ENCODE results near the gene MISP.
"Not testable (repeated sequence)": the region's sequence is repeated elsewhere in the genome, so short reads cannot be mapped to it uniquely, and the experiment has no call there.

MISP gene, protein sequence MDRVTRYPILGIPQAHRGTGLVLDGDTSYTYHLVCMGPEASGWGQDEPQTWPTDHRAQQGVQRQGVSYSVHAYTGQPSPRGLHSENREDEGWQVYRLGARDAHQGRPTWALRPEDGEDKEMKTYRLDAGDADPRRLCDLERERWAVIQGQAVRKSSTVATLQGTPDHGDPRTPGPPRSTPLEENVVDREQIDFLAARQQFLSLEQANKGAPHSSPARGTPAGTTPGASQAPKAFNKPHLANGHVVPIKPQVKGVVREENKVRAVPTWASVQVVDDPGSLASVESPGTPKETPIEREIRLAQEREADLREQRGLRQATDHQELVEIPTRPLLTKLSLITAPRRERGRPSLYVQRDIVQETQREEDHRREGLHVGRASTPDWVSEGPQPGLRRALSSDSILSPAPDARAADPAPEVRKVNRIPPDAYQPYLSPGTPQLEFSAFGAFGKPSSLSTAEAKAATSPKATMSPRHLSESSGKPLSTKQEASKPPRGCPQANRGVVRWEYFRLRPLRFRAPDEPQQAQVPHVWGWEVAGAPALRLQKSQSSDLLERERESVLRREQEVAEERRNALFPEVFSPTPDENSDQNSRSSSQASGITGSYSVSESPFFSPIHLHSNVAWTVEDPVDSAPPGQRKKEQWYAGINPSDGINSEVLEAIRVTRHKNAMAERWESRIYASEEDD

DNA sequence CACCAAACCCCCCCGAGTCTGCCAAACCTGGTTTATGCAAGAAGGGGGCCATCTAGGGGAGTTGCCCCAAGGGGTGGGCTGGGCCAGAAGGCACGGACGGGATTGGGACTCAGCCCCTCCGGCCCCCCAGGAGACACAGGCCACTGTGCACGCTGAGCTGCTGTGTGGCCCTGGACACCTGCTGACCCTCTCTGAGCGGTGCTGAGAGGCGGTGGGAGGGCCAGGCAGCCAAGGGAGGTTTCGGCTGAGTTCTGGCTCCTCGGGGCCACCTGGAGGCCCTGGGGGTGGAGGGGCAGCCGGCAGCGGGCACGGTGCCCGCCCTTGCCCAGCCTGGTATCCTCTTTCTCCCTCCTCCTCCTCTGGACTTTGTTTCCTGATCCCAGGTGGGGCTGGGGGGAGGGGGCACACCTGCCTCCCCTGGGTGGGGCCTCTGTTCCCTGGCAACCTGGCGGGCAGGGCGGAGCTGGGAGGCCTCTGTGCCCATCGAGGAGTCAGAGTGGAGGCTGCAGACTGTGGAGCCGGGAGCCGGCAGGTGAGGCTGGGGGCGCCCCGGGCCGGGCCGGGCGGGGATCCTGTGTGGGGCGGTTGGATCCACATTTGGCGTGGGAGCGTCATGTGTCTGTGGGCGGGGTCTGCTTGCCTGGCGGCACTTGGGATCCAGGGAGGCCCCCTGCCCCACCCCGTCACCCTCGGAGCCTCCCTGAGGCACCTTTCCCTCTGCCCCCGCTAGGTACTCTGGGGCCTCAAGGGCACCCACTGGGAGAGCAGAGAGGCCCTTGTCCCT, at the start of gene MISP:
MISP (plus strand) TSS at position 473 of the 784 bp plus-strand sequence. CDS start 5,835 bp downstream, outside the sequence.
- no peak for DNase-seq (ENCODE audit: low spot score)

DNA sequence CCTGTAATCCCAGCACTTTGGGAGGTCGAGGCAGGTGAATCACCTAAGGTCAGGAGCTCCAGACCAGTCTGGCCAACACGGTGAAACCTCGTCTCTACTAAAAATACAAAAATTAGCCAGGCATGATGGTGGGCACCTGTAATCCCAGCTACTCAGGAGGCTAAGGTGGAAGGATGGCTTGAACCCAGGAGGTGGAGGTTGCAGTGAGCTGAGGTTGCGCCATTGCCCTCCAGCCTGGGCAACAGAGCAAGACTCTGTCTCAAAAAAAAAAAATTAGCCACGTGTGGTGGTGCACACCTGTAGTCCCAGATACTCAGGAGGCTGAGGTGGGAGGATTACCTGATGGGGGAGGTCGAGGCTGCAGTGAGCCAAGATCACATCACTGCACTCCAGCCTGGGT, 48.1 kb upstream of the MISP start:
- DNase-seq (ENCODE audit: low spot score), result not testable (repeated sequence)

DNA sequence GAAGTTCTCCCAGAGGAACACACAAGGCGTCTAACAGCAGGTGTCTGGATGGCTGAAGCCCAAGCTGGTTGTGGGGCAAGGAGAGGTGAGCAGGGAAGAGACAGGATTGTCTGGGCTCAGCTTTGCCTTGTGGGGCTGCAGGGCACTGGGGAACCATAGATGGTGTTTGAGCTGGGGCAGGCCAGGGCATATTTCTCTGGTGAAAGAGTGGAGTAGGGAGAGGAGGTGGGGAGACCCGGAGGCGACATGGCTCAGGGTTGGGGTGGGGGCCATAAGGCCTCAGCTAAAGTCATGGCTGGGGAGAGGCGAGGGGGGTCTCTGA, 47.6 kb upstream of the MISP start:
- DNase-seq (ENCODE audit: low spot score), result no peak

DNA sequence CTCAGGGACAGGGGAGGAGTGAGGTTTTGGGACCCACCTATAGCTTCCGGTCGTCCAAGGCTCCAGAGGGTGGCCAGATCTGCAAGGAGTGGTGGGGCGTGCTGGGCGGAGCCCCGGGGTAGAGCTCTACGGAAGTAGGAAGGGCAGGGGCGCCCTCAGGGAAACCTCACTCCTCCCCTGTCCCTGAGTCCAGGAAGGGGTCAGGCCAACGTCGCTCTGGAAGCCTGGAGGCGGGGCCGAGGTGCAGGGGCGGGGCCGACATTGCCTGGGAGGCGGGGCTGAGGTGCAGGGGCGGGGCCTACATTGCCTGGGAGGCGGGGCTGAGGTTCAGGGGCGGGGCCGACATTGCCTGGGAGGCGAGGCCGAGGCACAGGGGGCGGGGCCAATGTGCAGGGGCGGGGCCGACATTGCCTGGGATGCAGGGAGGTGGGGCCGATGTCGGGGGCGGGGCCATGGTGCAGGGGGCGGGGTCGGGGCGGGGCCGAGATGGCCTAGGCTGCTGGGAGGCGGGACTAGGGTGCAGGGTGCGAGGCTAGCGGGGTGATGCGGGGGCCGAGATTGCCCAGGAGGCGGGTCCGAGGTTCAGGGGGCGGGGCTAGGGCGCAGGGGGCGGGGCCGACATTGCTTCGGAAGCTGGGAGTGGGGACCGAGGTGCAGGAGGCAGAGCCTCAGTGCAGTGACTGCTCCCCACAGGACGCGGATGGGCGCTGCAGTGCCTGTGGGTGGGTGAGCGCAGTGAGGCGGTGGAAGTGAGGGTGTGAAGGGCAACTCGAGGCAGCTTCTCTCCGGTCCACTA, 47.1 kb upstream of the MISP start:
- peak; percentile 33 for DNase-seq (ENCODE audit: low spot score)

DNA sequence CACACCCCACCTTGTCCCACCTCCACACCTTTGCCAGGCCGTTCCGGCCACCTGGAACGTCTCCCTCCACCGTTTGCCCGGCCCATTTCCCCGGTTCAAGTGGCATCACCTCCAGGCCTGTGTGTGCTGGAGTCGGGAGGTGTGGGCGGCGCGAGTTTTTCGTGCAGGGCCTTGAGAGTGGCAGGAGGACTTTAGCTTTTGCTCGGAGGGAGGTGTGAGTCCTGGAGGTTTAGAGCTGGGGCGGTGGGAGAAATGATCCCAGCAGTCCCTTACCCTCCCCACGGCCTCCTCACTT, 46.5 kb upstream of the MISP start:
- no peak for DNase-seq (ENCODE audit: low spot score)

DNA sequence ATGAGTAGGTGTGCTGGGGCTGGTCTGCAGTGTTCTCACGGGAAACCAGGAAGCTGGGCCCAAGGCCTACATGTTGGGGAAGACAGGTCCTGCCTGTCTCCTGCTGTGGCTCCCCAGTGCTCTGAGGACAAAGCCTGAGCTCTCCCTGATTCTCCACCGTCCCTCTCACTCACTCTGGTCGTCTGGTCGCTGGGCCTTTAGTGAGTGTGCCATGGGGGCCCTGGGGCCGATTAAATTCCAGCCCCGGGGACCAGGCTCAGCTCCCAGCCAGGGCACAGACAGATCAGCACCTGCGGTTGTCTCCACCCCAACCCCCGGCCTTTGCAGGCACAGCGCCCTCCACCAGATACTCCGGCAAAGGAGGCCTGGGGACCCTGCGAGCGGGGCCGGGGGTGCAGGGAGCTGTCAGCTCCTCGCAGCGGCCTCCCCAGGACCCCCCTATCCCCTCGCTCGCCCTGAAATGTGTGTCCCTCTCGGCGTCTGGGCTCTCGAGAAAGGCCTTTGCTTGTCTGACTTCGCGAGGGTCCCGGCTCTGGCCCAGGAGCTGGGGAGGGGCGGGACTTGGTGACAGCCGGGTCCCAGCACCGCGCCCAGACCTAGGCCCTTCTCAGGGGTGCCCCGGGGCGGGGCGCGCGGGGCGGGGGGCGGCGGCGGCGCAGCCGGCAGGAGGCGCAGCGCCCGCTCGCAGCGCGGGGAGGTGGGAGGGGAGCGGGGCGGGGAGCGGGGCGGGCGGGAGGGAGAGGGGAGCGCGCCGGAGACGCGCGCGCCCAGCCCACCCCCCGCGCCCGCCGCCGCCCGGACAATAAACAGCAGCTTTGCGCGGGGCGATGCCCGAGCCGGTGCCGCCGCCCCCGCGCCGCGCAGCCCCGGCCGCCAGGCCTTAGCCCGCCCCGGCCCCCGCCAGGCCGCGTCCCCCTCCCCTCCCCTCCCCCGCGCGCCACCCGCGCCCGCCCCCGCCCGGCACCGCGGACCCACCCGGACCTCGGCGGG, 42.5 kb upstream of the MISP start, which contains the start of gene PALM:
PALM (plus strand) TSS at position 782 of the 990 bp plus-strand sequence. CDS start 212 bp downstream, outside the sequence.
- DNase-seq (ENCODE audit: low spot score), result no peak

DNA sequence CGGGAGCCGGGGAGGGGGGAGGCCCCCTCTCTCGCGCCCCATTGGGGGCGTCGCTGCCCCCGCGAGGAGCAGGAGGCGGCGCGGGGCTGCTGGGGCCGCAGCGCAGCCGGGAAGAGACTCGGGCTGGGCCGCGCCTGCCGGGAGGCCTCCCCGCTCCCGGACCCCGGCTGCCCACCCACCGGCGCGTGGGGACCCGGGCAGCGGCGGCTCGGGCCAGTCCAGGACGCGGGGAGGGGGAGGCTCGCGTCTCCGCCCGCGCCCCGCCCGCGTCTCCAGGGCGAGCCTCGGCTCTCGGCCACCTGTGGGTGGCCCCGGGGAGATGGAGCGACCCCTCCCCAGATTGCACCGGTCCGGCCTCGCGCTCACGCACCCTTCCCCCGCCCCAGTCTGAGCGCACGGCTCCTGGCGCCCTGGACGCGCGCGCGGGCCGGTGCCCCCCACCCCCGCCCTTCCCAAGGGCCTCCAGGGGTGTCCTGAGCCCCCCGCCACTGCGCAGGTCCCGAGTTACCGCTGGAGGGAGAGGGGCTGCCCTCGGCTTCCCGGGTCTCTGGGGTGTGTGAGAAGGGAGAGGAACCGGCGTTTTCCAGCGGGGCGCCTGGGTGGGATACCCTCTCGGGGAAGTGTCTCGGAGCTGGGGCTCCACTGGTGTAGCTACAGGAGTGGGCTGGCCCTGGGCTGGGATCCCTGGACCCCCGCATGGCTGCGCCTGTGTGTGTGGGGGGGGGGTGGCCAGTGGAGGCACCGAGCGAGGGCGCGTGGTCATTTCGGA, 41.5 kb upstream of the MISP start:
- no peak for DNase-seq (ENCODE audit: low spot score)

DNA sequence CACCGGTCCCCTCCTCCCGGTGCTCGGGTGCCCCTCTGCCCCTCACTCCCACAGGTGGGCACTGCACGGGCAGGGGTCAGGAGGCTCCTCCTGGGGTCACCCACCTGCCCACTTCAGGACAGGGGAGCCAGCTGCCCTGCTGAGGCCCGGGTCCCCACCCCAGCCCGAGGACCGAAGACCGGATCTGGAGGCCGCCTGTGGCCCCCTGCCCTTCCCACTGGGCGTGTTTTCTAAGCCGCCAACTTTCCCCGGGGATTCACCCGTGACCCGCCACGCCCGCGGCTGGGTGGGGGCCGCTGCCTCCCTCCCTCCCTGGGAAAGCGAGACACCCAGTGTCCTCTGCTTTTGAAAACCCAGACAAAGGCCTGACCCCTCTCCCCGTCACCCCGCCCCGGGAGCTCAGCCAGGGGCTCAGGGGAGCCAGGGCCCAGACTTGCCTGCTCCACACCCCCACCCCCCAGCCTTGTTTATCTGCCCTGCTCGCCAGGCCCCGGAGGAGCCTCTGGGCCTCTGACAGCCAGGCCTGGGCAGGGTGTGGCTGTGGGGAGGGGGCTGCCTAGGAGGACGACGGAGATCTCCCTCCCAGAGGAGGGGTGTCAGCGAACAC, 40.8 kb upstream of the MISP start:
- no peak for DNase-seq (ENCODE audit: low spot score)

DNA sequence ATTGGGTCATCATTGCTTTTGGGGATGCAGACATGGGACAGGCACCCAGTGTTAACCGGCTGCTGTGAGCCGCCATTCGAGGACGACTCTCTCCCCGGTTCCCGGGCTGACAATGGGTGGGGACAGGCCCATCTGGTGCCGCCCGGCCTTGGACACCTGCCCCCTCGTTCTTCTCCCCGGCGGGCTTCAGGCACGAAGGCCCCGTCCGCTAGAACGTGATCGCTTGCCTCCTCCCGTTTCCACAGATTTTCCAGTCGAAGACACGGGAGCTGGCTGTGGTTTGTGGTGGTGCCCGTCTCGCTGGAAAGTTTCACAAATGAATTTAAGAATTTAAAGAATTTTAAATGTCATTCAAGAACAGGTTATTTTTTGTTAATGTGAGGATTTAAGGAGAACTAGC, 40.1 kb upstream of the MISP start:
- DNase-seq (ENCODE audit: low spot score), result no peak

DNA sequence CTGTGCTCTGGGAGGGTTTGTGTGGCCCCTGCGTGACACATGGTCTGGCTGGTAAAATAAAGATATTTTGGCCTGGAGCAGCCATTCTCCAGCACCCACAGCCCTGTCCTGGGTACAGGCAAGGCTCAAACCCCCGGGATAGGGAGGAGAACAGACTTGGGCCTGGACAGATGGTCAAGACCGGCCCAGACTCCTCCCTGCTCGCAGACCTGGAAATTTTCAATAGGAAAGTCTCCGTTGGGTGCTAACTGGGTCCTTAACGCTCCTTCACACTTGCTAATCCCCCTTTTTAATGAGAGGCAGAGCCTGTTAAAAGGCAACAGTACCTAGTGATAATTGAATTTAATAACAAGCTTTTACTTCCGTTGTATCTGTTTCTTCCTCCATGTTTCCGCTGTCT, 39.7 kb upstream of the MISP start:
- DNase-seq (ENCODE audit: low spot score), result no peak

DNA sequence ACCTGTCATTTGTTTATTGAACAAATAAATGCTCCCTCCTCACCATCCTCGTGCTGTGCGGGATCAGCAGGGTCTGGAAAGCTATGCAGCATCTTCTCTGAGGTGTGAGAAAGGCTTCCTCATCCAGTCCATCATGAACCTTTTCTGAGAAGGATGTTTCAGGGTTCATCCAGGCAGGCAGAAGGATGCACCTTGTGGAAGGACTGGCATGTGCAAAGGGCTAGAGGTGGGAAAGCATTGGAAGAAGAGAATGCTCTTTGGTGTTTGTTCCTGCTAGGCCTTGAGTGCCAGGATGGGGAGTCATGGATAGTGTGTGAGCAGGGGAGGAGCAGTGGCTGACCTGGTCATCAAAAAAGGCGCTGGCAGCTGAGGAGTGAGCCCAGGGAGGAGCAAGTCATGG, 35.6 kb upstream of the MISP start:
- DNase-seq (ENCODE audit: low spot score), result no peak

DNA sequence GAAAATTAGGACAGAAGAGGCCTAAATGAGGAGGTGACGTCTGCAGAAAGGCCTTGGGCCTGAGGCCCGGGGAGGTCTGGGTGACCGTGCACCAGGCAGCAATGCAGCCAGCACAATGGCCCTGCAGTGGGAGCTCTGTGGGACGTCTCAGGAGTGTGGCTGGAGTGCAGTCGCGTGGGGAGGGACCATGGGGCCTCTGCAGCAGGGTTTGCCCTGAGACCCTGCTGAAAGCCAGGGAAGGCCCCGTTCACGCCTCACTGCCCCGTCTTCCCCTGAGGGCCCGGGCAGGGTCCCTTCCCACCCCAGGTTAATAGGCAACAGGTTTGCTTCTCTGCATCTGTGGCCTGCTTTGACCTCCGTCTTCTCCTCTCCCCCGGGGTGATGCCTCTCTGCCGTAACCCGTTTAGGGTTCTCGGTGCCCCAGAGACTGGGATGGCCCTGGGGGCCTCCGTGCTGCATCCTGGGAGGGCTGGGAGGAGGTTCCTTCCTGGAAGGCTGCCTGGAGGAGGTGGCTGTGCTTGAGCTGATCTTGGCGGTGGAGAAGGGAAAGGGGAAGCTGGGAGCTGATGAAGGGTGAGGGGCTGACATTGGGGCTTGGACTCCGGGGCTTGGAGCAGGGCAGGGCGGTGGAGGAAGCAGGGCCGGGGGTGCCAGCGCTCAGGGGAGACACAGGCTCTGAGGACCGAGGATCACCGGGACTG, 32.5 kb upstream of the MISP start:
- DNase-seq (ENCODE audit: low spot score), result no peak

DNA sequence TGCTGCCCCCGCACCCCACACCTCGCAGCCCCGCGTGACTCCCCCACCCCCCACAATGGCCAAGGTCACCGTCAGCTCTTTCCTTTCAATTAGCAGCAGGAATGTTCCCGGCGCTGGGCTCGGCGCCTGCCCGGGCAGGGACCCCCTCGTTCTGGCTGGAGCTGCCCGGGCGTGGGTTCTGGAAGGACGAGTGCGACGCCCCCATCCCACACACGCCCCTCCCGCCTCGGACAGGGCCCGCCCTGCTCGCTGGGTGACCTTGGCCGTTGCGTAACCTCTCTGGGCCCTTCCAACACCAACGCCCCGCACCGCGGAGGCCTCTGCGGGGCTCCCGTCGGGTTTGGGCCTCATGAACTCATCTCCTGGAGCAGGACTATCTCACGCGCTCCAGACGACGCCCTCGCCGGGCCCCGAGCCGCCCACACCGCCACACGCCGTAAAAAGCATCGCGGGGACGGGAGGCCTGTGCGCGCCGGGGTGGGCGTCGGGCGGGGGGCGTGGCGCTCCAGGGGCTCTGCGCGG, 31.9 kb upstream of the MISP start:
- DNase-seq (ENCODE audit: low spot score), result no peak

DNA sequence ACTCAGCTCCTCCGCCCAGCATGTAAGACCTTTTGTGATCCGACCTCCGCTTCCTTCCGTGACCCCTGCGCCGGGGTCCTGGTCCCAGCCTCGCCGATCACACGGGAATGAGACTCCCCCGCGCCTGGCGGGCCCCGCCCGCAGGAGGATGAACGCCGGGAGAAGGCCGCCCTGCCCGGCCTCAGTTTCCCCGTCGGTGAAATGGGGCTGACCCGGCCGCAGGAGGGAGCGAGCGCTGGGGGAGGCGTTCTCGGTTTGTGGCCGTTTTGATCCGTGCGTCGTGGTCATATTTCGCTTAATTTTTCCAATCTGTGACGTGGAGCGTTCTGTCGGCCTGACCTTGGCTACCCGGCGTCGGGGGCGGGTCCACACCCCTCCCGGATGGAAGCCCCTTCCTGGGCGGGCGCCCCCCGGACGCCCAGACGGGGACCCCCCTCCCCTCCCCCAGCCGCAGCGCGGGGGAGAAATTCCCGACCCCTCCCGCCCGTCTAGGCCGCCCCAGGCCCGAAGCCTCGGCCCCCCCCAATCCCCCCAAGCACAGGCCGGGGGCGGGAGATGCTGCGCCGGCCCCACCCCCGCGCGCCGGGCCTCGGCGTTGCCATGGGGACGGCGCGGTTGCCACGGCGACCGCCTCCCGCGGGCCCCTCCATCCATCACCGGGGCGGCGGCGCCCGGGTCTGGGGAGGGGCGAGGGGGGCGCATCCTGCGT, 31.1 kb upstream of the MISP start:
- DNase-seq (ENCODE audit: low spot score), result no peak

DNA sequence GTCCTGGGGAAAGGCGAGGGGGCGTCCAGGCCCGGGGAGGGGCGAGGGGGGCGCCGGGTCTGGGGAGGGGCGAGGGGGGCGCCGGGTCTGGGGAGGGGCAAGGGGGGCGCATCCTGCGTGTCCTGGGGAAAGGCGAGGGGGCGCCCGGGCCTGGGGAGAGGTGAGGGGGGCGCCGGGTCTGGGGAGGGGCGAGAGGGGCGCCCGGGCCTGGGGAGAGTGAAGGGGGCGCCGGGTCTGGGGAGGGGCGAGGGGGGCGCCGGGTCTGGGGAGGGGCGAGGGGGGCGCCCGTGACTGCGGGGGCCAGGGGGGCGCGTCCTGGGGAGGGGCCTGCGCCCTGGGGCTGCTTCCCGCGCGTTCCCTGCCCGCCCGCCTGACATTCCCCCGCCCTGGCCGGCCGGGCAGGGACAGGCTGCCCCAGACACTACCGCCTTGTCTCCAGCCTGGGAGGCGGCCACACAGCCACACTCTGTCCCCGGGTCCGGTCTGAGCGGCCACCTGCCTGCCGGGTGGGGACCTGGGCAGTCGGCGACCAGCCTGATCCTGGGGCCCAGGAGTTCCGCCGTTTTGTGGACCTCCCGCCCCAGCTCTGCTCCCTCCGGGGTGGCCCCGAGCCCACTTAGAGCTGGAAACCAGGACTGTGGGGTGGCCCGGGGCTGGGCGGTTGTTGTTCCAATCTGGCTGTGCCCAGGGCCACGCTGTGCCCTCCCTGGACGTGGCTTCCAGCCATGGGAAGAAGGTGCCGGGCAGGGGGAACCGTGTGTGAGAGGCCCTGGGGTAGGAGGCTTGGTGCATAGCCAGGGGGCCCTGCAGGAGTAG, 30.4 kb upstream of the MISP start:
- DNase-seq (ENCODE audit: low spot score), result no peak

DNA sequence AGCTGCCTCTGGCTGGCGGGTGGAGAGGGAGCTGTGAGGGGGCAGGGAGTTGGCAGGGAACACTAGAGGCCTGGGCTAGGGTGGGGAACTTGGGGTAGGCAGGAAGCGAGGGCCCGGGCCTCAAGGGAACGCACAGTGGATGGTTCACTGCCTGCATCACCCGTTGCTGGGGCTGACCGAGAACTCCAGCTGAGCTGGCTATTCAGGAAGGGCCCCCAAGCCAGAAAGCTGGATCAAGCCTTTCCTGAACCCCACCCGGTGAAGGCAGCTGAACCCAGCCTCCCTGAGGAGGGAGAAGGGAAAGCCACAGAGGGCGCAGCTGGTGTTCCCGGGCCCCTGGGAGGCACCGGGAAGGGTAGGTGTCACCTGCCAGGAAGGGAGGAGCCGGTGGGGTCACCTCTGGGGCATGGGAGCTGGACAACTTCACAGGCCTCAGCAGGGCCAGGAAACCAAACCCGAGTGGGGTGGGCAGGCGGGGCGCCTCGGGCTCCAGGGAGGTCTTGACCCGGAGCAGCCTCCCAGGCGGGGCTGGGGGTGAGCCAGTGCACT, 28.3 kb upstream of the MISP start:
- no peak for DNase-seq (ENCODE audit: low spot score)

DNA sequence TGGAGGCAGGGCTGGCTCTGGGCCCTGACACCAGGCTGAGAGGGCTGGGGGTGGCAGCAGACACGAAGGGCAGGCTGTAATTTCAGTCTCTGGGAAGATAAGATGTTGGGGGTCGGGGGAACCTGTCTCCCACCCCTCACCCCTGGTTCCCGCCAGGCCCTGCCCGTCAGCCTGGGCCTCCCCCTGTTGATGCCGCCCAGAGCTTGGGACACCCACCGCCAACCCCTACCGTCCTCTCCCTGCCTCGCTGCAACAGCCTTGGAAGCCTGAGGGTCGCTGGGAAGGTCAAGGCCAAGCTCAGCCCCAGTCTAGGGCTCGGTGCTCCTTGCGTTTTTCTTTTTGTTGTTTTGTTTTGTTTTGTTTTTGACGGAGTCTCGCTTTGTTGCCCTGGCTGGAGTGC, 27.7 kb upstream of the MISP start:
- no peak for DNase-seq (ENCODE audit: low spot score)
